ENCODE measurements around the gene TTLL9.

TTLL9 gene

DNA sequence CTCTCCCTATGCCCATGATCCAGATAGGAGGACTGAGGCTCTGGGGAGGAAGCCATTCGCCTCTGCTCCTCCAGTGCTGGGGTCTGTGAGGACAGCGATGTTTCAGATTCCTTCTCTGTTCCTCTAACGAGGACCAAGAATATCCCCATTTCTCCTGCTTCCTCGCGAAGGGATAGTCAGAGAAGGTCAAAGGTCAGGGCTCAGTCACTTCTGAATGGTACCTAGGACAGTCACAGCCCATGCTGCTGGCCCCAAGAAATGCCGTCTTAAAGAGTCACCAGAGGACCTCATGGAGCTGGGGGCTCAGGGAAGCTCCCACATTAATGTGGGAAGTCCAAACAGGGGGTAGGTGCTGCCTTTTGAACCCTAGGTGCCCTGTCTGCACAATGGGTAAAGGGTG, 27.1 kb upstream of the TTLL9 start:
- TF ChIP-seq CTCF (IDR thresholded peaks at IDR 0.05; ENCODE audit: low read length, missing control alignments), result no peak
- no peak for DNase-seq (ENCODE audit: low read depth)
- no peak overlapping the region for H3K4me3 ChIP-seq (replicated peaks; ENCODE audit: low read depth, low read length)

DNA sequence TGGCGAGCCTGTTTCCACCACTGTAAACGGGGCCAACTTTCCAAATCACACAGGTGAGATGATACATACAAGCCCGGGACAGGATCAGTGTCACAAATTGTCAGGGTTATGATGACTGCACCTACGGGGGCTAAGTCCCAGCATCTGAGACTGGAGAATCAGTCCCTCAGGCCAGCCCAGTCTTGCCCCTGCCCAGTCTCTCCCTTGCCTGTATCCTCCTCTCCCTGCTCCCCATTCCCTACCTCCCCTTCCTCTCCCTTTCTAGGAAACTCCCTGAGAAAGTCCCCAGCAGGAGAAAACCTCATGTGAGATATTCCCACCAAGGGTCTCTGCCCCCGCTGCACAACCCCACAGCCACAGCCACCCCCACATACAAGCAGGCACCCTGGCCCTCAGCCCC, 26.6 kb upstream of the TTLL9 start:
- no peak for TF ChIP-seq CTCF (IDR thresholded peaks at IDR 0.05; ENCODE audit: low read length, missing control alignments)
- H3K4me3 ChIP-seq (replicated peaks; ENCODE audit: low read depth, low read length), result no peak overlapping the region
- DNase-seq (ENCODE audit: low read depth), result no peak

DNA sequence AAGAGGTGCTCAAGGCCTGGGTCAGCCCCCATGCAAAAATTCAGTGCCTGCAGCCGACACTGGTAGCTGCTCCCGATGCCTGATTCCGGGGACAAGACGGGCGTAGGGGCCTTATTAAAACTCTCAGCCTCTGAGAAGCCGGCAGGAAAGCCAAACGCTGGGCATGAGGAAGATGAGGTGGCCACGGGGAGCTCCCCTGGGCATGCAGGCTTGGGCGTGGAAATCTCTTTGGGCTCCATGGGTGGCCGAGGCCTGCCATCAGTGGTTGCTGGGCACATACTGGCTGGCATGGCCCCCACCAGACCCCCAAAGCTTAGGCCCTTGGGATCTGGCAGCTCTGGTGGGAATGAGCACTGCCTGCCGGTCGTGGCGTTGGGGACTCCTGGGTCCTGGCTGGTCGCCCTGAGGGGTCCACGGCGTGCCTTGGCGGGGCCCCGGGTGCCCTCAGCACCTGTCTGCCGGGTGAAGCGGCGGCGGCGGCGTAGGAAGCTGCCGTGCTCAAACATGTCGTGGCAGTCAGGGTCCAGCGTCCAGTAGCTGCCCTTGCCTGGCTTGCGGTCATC, 25.6 kb upstream of the TTLL9 start:
- no peak for TF ChIP-seq CTCF (IDR thresholded peaks at IDR 0.05; ENCODE audit: low read length, missing control alignments)
- DNase-seq (ENCODE audit: low read depth), result no peak
- H3K4me3 ChIP-seq (replicated peaks; ENCODE audit: low read depth, low read length), result no peak overlapping the region

DNA sequence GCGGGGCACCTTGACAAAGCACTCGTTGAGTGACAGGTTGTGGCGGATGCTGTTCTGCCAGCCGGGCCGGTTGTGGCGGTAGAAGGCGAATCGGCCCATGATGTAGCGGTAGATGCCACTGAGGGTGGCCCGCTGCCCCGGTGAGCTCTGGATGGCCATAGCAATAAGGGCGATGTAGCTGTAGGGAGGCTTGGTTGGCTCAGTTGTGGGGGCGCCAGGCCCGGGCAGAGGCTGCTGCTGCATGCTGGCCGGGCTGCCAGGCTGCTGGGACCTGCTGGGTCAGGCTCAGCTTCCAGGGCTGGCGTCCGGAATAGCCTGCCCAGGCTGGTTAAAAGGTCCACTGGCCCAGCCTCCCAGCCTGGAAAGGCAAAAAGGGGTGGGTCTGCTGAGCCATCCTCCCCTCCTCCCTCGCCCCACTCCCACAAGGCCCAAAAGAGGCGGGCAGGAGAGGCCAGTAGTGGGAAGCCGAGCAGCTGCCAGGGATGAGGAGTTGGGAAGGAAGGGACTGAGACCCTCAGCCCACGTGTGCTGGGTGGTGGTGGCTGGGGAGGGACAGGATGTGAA, 25.1 kb upstream of the TTLL9 start, which contains the start of gene FOXS1:
FOXS1 (minus strand) TSS at position 305 of the 564 bp plus-strand sequence; CDS start at position 243, 62 bp downstream.
- no peak within 1 kb of the TSS for H3K4me3 ChIP-seq (replicated peaks; ENCODE audit: low read depth, low read length)
- no peak for TF ChIP-seq CTCF (IDR thresholded peaks at IDR 0.05; ENCODE audit: low read length, missing control alignments)
- peak; percentile 42 for DNase-seq (ENCODE audit: low read depth)

- TF ChIP-seq CTCF (IDR thresholded peaks at IDR 0.05; ENCODE audit: low read length, missing control alignments), result no peak
- no peak for DNase-seq (ENCODE audit: low read depth)
- H3K4me3 ChIP-seq (replicated peaks; ENCODE audit: low read depth, low read length), result no peak overlapping the region
Observed at GRCh38 chr20:31846793-31847138, 23.7 kb upstream of the TTLL9 start.

DNA sequence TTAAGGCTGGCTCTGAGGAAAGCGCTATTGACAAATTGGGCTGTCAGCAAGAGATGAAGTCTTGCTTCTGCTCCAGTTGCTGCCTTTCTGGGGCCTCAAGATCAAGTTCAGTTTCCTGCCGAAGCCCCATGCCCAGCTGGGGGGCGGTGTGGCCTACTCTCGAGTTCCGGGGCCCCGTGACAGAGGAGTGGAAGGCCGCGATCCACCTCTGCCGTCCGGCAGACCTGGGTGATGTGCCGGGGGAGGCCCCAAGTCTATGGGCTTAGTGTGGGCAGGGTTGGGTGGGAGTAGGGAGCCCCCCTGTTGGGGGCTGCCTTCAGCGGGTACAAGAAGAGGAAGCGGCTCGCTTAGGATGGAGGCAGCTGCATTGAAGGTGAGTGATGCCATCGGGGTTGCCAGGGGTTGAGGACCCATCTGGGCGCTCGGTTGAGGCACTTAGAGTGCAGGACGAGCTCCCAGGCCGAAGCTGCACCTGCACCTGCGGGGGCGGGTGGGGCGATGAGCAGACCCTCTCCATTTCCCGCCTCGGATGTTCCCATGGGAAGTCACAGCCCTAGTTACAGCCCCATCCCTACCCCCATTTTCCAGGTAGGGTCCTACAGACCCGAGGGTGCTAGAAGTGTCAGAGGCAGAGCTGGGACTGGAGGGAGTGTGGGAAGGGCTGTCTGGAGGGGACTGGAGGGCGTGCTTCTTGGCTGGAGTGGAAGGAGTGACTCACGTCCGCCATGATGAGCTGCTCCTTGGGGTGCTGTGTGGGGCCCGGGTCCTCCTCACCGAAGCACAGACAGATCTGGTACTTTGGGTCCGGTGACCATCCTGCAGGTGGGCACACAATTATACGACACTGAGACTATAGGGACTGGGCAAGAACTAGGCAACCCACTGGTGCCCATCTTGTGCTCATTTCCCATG, 22.1 kb upstream of the TTLL9 start:
- TF ChIP-seq CTCF (IDR thresholded peaks at IDR 0.05; ENCODE audit: low read length, missing control alignments), result no peak
- DNase-seq (ENCODE audit: low read depth), result no peak
- H3K4me3 ChIP-seq (replicated peaks; ENCODE audit: low read depth, low read length), result no peak overlapping the region
